Measurements from ENCODE around the gene FBXL14. TPM values are rescaled to one million over a fixed set of nuclear protein-coding genes. Genes with fewer than 3 reads are reported as not detected.

FBXL14 gene
- total and polyA plus RNA-seq, 4 donors, result 0.67 to 7.5 (median 4.9) TPM

DNA sequence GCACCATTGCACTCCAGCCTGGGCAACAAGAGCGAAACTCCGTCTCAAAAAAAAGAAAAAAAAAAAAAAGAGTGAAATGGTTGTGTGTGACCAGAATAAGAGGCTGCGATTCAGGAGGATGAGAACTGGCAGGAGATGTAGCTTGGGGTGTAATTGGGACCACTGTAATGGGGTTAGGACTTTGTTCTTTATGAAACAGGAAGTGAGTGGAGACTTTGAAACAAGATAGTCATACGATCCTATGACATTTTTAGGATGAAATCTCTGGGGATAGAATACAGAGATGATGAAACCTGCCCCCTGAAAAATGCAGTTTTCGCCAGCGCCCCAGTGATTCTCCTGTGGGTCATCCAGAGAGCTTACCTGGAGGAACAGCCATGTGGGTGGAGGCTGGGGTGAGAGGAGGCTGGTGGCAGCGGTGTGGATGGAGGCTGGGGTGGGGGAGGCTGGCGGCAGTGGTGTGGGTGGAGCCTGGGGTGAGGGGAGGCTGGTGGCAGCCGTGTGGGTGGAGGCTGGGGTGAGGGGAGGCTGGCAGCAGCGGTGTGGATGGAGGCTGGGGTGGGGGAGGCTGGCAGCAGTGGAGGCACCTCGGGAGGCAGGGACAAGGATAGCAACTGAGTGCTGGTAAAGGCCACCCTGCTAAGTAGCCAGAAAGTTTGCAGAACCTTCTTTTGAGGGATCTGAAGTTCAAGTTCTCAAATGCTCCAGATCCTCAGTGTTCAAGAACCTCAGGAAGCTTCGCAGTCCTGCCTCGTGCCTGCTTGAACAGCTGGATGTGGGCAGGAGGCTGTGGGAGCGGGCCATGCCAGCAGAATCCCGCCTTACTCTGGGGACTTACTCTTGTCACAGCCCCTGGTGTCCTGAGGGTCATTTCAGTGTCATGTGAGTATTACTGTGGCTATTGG, 20.2 kb downstream of the FBXL14 start:
- H3K4me1 ChIP-seq (ENCODE audit: control insufficient read depth in 4 of 4, insufficient read depth in 4 of 4, low read length in 3 of 4), result peaks cover 4 to 18% (median 13%) of the 10 kb centered on the region in 4 donors
- H3K4me3 ChIP-seq (ENCODE audit: low read depth in 1 of 3, low read length in 3 of 3), result no peak overlapping the region
- no peaks in the 10 kb centered on the region for H3K27me3 ChIP-seq (ENCODE audit: control insufficient read depth in 4 of 4, insufficient read depth in 4 of 4, low read length in 3 of 4)
- 78% methylated on average over 15 of the region's 15 CpGs for WGBS
- no peaks in the 10 kb centered on the region for H3K36me3 ChIP-seq (ENCODE audit: control insufficient read depth in 4 of 4, insufficient read depth in 3 of 4, low read depth in 1 of 4, low read length in 3 of 4)
- no peaks in the 10 kb centered on the region for H3K9me3 ChIP-seq (ENCODE audit: control insufficient read depth in 4 of 4, low read length in 3 of 4)
- no peak for DNase-seq (ENCODE audit: low spot score)
- H3K27ac ChIP-seq (ENCODE audit: low read depth in 1 of 2, low read length in 2 of 2), result no peak overlapping the region
- TF ChIP-seq HNF4G (IDR thresholded peaks at IDR 0.05) (no peak), GABPA (IDR thresholded peaks at IDR 0.05 in 1 of 2, conservative IDR thresholded peaks at IDR 0.05 in 1 of 2) (no peak), RXRA (IDR thresholded peaks at IDR 0.05) (no peak), FOXA2 (IDR thresholded peaks at IDR 0.05) (no peak), NR2F2 (IDR thresholded peaks at IDR 0.05) (no peak), JUND (IDR thresholded peaks at IDR 0.05) (no peak)
- TF ChIP-seq, protein P1, sequence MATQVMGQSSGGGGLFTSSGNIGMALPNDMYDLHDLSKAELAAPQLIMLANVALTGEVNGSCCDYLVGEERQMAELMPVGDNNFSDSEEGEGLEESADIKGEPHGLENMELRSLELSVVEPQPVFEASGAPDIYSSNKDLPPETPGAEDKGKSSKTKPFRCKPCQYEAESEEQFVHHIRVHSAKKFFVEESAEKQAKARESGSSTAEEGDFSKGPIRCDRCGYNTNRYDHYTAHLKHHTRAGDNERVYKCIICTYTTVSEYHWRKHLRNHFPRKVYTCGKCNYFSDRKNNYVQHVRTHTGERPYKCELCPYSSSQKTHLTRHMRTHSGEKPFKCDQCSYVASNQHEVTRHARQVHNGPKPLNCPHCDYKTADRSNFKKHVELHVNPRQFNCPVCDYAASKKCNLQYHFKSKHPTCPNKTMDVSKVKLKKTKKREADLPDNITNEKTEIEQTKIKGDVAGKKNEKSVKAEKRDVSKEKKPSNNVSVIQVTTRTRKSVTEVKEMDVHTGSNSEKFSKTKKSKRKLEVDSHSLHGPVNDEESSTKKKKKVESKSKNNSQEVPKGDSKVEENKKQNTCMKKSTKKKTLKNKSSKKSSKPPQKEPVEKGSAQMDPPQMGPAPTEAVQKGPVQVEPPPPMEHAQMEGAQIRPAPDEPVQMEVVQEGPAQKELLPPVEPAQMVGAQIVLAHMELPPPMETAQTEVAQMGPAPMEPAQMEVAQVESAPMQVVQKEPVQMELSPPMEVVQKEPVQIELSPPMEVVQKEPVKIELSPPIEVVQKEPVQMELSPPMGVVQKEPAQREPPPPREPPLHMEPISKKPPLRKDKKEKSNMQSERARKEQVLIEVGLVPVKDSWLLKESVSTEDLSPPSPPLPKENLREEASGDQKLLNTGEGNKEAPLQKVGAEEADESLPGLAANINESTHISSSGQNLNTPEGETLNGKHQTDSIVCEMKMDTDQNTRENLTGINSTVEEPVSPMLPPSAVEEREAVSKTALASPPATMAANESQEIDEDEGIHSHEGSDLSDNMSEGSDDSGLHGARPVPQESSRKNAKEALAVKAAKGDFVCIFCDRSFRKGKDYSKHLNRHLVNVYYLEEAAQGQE (IDR thresholded peaks at IDR 0.05), result no peak
- TF ChIP-seq, protein P2, sequence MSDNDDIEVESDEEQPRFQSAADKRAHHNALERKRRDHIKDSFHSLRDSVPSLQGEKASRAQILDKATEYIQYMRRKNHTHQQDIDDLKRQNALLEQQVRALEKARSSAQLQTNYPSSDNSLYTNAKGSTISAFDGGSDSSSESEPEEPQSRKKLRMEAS (IDR thresholded peaks at IDR 0.05), result no peak
- TF ChIP-seq, protein P3, sequence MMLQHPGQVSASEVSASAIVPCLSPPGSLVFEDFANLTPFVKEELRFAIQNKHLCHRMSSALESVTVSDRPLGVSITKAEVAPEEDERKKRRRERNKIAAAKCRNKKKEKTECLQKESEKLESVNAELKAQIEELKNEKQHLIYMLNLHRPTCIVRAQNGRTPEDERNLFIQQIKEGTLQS (IDR thresholded peaks at IDR 0.05), result no peak
- H3K9ac ChIP-seq (ENCODE audit: low read depth in 1 of 2, low read length in 2 of 2), result no peak overlapping the region

DNA sequence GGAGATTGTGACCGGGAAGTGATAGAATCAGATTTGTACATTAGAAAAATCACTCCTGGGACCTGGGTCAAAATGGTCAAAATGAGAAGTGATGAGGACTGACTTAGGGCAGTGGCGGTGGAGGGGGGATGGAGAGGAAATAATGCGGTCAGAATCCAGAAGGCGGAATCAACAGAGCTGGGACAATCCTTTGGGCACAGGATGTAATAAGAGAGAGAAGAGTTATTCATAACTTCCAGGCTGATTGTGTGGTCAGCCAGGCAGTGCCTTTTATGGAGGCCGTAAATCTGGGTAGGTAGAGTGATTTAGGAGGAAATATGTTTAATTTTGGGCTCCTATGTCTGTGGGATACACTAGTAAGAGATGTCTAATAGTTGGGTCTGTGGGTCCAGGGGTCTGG, 21.6 kb downstream of the FBXL14 start:
- TF ChIP-seq HNF4A (conservative IDR thresholded peaks at IDR 0.05) (no peak), RAD21 (IDR thresholded peaks at IDR 0.05) (no peak), YY1 (IDR thresholded peaks at IDR 0.05) (no peak), NR2F2 (IDR thresholded peaks at IDR 0.05) (no peak), RXRA (IDR thresholded peaks at IDR 0.05) (no peak), HNF4G (IDR thresholded peaks at IDR 0.05) (no peak), FOXA1 (IDR thresholded peaks at IDR 0.05) (no peak), FOXA2 (IDR thresholded peaks at IDR 0.05) (no peak), SP1 (IDR thresholded peaks at IDR 0.05) (no peak)
- TF ChIP-seq, protein P3 (IDR thresholded peaks at IDR 0.05), result no peak
- TF ChIP-seq, protein P4, sequence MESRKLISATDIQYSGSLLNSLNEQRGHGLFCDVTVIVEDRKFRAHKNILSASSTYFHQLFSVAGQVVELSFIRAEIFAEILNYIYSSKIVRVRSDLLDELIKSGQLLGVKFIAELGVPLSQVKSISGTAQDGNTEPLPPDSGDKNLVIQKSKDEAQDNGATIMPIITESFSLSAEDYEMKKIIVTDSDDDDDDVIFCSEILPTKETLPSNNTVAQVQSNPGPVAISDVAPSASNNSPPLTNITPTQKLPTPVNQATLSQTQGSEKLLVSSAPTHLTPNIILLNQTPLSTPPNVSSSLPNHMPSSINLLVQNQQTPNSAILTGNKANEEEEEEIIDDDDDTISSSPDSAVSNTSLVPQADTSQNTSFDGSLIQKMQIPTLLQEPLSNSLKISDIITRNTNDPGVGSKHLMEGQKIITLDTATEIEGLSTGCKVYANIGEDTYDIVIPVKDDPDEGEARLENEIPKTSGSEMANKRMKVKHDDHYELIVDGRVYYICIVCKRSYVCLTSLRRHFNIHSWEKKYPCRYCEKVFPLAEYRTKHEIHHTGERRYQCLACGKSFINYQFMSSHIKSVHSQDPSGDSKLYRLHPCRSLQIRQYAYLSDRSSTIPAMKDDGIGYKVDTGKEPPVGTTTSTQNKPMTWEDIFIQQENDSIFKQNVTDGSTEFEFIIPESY (IDR thresholded peaks at IDR 0.05), result no peak
- TF ChIP-seq, protein P1 (IDR thresholded peaks at IDR 0.05), result no peak
- TF ChIP-seq, protein P2 (IDR thresholded peaks at IDR 0.05), result no peak
- TF ChIP-seq, protein P5, sequence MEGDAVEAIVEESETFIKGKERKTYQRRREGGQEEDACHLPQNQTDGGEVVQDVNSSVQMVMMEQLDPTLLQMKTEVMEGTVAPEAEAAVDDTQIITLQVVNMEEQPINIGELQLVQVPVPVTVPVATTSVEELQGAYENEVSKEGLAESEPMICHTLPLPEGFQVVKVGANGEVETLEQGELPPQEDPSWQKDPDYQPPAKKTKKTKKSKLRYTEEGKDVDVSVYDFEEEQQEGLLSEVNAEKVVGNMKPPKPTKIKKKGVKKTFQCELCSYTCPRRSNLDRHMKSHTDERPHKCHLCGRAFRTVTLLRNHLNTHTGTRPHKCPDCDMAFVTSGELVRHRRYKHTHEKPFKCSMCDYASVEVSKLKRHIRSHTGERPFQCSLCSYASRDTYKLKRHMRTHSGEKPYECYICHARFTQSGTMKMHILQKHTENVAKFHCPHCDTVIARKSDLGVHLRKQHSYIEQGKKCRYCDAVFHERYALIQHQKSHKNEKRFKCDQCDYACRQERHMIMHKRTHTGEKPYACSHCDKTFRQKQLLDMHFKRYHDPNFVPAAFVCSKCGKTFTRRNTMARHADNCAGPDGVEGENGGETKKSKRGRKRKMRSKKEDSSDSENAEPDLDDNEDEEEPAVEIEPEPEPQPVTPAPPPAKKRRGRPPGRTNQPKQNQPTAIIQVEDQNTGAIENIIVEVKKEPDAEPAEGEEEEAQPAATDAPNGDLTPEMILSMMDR (IDR thresholded peaks at IDR 0.05; ENCODE audit: low read depth, low read length, missing input control), result no peak
- H3K27me3 ChIP-seq (ENCODE audit: control insufficient read depth in 4 of 4, insufficient read depth in 4 of 4, low read length in 3 of 4), result no peaks in the 10 kb centered on the region
- H3K4me3 ChIP-seq (ENCODE audit: low read depth in 1 of 3, low read length in 3 of 3), result no peak overlapping the region
- DNase-seq (ENCODE audit: low spot score), result no peak
- H3K27ac ChIP-seq (ENCODE audit: low read depth in 1 of 2, low read length in 2 of 2), result no peak overlapping the region
- no peaks in the 10 kb centered on the region for H3K9me3 ChIP-seq (ENCODE audit: control insufficient read depth in 4 of 4, low read length in 3 of 4)
- H3K4me1 ChIP-seq (ENCODE audit: control insufficient read depth in 4 of 4, insufficient read depth in 4 of 4, low read length in 3 of 4), result peaks cover 4 to 18% (median 13%) of the 10 kb centered on the region in 4 donors
- no peak overlapping the region for H3K9ac ChIP-seq (ENCODE audit: low read depth in 1 of 2, low read length in 2 of 2)
- H3K36me3 ChIP-seq (ENCODE audit: control insufficient read depth in 4 of 4, insufficient read depth in 3 of 4, low read depth in 1 of 4, low read length in 3 of 4), result no peaks in the 10 kb centered on the region
- WGBS, result 68% methylated on average over 5 of the region's 5 CpGs
